NCI-H460 (cell line): Measurements from ENCODE around the gene CTSK. TPM values are rescaled to one million over a fixed set of nuclear protein-coding genes. Genes with fewer than 3 reads are reported as not detected.

ENCODE experiments used
- DNase-seq: peaks from one replicate; pipeline ENCODE4 v3.0.0-alpha.2; 2016; ENCODE audit warnings: low read depth; ENCODE audit errors: extremely low read depth
- small RNA-seq, 2 experiments: library from RNA; depleted of rRNA; stranded (forward); fragments of <200 nt; gene quantifications; one replicate each; pipeline ENCODE3, GENCODE V24; 2014
- total RNA-seq: library from RNA; depleted of rRNA; stranded (reverse); fragments of >200 nt; shearing (Covaris generic); gene quantifications from 2 replicates; pipeline ENCODE4 v1.2.3, GENCODE V29; 2014; rRNA removed

CTSK gene
- total RNA-seq, 1 experiment from 2014 or later, result 4.5 TPM

GRCh38 chr1:150763018-150763417 is 45.0 kb downstream of the CTSK start:
- no peak for DNase-seq

- DNase-seq, result no peak
Measured at GRCh38 chr1:150762552-150762951, 45.5 kb downstream of the CTSK start.

GRCh38 chr1:150761801-150762200 is 46.3 kb downstream of the CTSK start:
- DNase-seq, result no peak

GRCh38 chr1:150760013-150760412 is 48.0 kb downstream of the CTSK start:
- no peak for DNase-seq

GRCh38 chr1:150753416-150753815 is 54.6 kb downstream of the CTSK start:
- no peak for DNase-seq

GRCh38 chr1:150751443-150751842 is 56.6 kb downstream of the CTSK start:
- DNase-seq, result no peak

- DNase-seq, result no peak
Measured at GRCh38 chr1:150749720-150750311, 58.2 kb downstream of the CTSK start.

GRCh38 chr1:150748878-150749719 is 59.0 kb downstream of the CTSK start:
- DNase-seq, result no peak

Small RNA genes within 50 kb of the gene (small RNA-seq; reads per million reads assigned to genes)
- gene RNU6-1309P, result 0 reads per million in 2 experiments

Other genes with a start within 250 kb of the CTSK start
- gene MCL1, start 228.7 kb downstream of the CTSK start, total RNA-seq, result 489 and 574 TPM in 2 replicates
- gene ENSA, start 178.6 kb downstream of the CTSK start, total RNA-seq, result 123 and 128 TPM in 2 replicates
- gene GOLPH3L, start 111.1 kb downstream of the CTSK start, total RNA-seq, result 15.0 and 19.1 TPM in 2 replicates
- 10.2 and 14.6 TPM in 2 replicates for gene HORMAD1, start 87.4 kb downstream of the CTSK start, total RNA-seq
- gene CTSS, start 42.5 kb downstream of the CTSK start, total RNA-seq, result 0.38 and 1.1 TPM in 2 replicates
- 22.8 and 27.1 TPM in 2 replicates for gene ARNT, start 68.3 kb upstream of the CTSK start, total RNA-seq
- not detected in 2 replicates for gene CTXND2, start 78.9 kb upstream of the CTSK start, total RNA-seq
- 46.5 and 53.6 TPM in 2 replicates for gene SETDB1, start 118.1 kb upstream of the CTSK start, total RNA-seq
- gene CERS2, start 166.6 kb upstream of the CTSK start, total RNA-seq, result 354 and 361 TPM in 2 replicates
- gene ANXA9, start 174.0 kb upstream of the CTSK start, total RNA-seq, result 0.10 and 0.61 TPM in 2 replicates
- gene MINDY1, start 198.6 kb upstream of the CTSK start, total RNA-seq, result 12.1 and 13.4 TPM in 2 replicates
- 22.7 and 24.7 TPM in 2 replicates for gene PRUNE1, start 200.2 kb upstream of the CTSK start, total RNA-seq
- gene BNIPL, start 228.3 kb upstream of the CTSK start, total RNA-seq, result 0.43 and 1.3 TPM in 2 replicates
- gene C1orf56, start 239.5 kb upstream of the CTSK start, total RNA-seq, result 6.1 and 7.2 TPM in 2 replicates